Endometrial microvascular endothelial cells (primary cell): ENCODE data around the gene ITGAD. TPM values are rescaled to one million over a fixed set of nuclear protein-coding genes. Genes with fewer than 3 reads are reported as not detected.

Experiments
- in situ Hi-C: cut with HindIII; loops from 2 replicates; pipeline ENCODE4 v1.10.0; 2017; ENCODE audit warnings: low sequenced_read_pairs, low pct_unique_long_range_greater_than_20kb; ENCODE audit errors: inconsistent ontology term
- total RNA-seq: library from RNA; depleted of rRNA; stranded (reverse); fragments of >200 nt; gene quantifications from one replicate; pipeline ENCODE4 v1.2.3, GENCODE V29; 2015; ENCODE audit errors: inconsistent ontology term

Gene ITGAD
- total RNA-seq, 1 donor from 2014 or later, result not detected

GRCh38 chr16:31363721-31364120, 29.4 kb upstream of the ITGAD start:
- in situ Hi-C loops, result no loop called here

GRCh38 chr16:31364421-31364820, 28.7 kb upstream of the ITGAD start:
- in situ Hi-C loops, result no loop called here

- in situ Hi-C loops, result no loop called here
Measured at GRCh38 chr16:31365131-31365865, 27.8 kb upstream of the ITGAD start.

GRCh38 chr16:31367853-31368252, 25.3 kb upstream of the ITGAD start:
- in situ Hi-C loops, result no loop called here

GRCh38 chr16:31371008-31371407, 22.1 kb upstream of the ITGAD start:
- in situ Hi-C loops, result no loop called here

GRCh38 chr16:31371619-31372484, 21.3 kb upstream of the ITGAD start:
- in situ Hi-C loops, result no loop called here

- in situ Hi-C loops, result no loop called here
Measured at GRCh38 chr16:31373235-31373634, 19.9 kb upstream of the ITGAD start.

GRCh38 chr16:31375231-31375630, 17.9 kb upstream of the ITGAD start:
- in situ Hi-C loops, result no loop called here

GRCh38 chr16:31376705-31377104, 16.4 kb upstream of the ITGAD start:
- in situ Hi-C loops, result no loop called here

- in situ Hi-C loops, result no loop called here
Measured at GRCh38 chr16:31377210-31377903, 15.8 kb upstream of the ITGAD start.

GRCh38 chr16:31380201-31380600, 12.9 kb upstream of the ITGAD start:
- in situ Hi-C loops, result no loop called here

GRCh38 chr16:31382485-31383161, 10.5 kb upstream of the ITGAD start:
- in situ Hi-C loops, result no loop called here

GRCh38 chr16:31385680-31386079, 7.5 kb upstream of the ITGAD start:
- in situ Hi-C loops, result no loop called here

GRCh38 chr16:31386157-31386984, 6.8 kb upstream of the ITGAD start:
- in situ Hi-C loops, result no loop called here

- in situ Hi-C loops, result no loop called here
Measured at GRCh38 chr16:31388535-31388934, 4.6 kb upstream of the ITGAD start.

GRCh38 chr16:31390504-31391041, 2.6 kb upstream of the ITGAD start:
- in situ Hi-C loops, result no loop called here

- in situ Hi-C loops, result no loop called here
Measured at GRCh38 chr16:31395647-31396046, 2.5 kb downstream of the ITGAD start.

- in situ Hi-C loops, result no loop called here
Measured at GRCh38 chr16:31397096-31397660, 4.0 kb downstream of the ITGAD start.
